ENCODE results near the gene AUTS2. TPM values are rescaled to one million over a fixed set of nuclear protein-coding genes. Genes with fewer than 3 reads are reported as not detected.
"Not testable (repeated sequence)": the region's sequence is repeated elsewhere in the genome, so short reads cannot be mapped to it uniquely, and the experiment has no call there.

The AUTS2 gene
- total RNA-seq, 1 donor from 2014 or later, result 125 TPM

GRCh38 chr7:70594170-70594569 lies 995.9 kb downstream of the AUTS2 start:
- no peak for DNase-seq (ENCODE audit: low spot score, unreplicated experiment)
- Mint-ChIP-seq H3K9me3 (ENCODE audit: low read depth) (no peaks in the 10 kb centered on the region), H3K4me1 (ENCODE audit: low read depth) (no peaks in the 10 kb centered on the region), H3K4me3 (ENCODE audit: low read depth) (no peak overlapping the region), H3K27me3 (peaks cover 61% of the 10 kb centered on the region), H3K27ac (no peak overlapping the region), H3K36me3 (ENCODE audit: insufficient read depth) (no peaks in the 10 kb centered on the region)
- TF ChIP-seq, protein P1, sequence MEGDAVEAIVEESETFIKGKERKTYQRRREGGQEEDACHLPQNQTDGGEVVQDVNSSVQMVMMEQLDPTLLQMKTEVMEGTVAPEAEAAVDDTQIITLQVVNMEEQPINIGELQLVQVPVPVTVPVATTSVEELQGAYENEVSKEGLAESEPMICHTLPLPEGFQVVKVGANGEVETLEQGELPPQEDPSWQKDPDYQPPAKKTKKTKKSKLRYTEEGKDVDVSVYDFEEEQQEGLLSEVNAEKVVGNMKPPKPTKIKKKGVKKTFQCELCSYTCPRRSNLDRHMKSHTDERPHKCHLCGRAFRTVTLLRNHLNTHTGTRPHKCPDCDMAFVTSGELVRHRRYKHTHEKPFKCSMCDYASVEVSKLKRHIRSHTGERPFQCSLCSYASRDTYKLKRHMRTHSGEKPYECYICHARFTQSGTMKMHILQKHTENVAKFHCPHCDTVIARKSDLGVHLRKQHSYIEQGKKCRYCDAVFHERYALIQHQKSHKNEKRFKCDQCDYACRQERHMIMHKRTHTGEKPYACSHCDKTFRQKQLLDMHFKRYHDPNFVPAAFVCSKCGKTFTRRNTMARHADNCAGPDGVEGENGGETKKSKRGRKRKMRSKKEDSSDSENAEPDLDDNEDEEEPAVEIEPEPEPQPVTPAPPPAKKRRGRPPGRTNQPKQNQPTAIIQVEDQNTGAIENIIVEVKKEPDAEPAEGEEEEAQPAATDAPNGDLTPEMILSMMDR (IDR thresholded peaks at IDR 0.05; ENCODE audit: unreplicated experiment), result no peak

DNA sequence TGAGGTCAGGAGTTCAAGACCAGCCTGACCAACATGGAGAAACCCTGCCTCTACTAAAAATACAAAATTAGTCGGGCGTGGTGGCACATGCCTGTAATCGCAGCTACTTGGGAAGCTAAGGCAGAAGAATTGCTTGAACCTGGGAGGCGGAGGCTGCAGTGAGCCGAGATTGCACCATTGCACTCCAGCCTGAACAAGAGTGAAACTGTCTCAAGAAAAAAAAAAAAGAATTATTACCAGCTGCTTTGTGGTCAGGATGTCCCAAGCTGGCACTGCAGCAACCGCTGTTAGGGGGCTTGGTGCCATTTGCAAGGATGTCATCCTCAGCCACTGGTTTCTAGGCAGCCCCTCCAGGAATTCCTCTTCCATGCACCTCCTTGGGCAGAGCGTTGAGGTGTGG lies 996.6 kb downstream of the AUTS2 start:
- not testable (repeated sequence) for DNase-seq (ENCODE audit: low spot score, unreplicated experiment); H3K9me3 Mint-ChIP-seq (ENCODE audit: low read depth); H3K4me3 Mint-ChIP-seq (ENCODE audit: low read depth); H3K4me1 Mint-ChIP-seq (ENCODE audit: low read depth); H3K27ac Mint-ChIP-seq; H3K36me3 Mint-ChIP-seq (ENCODE audit: insufficient read depth)
- peaks cover 62% of the 10 kb centered on the region for H3K27me3 Mint-ChIP-seq

- Mint-ChIP-seq H3K27ac (no peak overlapping the region), H3K4me1 (ENCODE audit: low read depth) (no peaks in the 10 kb centered on the region), H3K27me3 (peaks cover 62% of the 10 kb centered on the region), H3K36me3 (ENCODE audit: insufficient read depth) (peaks cover 3% of the 10 kb centered on the region), H3K9me3 (ENCODE audit: low read depth) (no peaks in the 10 kb centered on the region), H3K4me3 (ENCODE audit: low read depth) (peak overlapping the region; percentile 63)
- TF ChIP-seq, protein P1 (IDR thresholded peaks at IDR 0.05; ENCODE audit: unreplicated experiment), result no peak
- DNase-seq (ENCODE audit: low spot score, unreplicated experiment), result no peak
Observed at GRCh38 chr7:70595370-70595754, 997.1 kb downstream of the AUTS2 start.

- Mint-ChIP-seq H3K9me3 (ENCODE audit: low read depth) (peaks cover 5% of the 10 kb centered on the region), H3K4me1 (ENCODE audit: low read depth) (no peaks in the 10 kb centered on the region), H3K4me3 (ENCODE audit: low read depth) (peak overlapping the region; percentile 63), H3K27me3 (peaks cover 62% of the 10 kb centered on the region), H3K36me3 (ENCODE audit: insufficient read depth) (peaks cover 5% of the 10 kb centered on the region), H3K27ac (no peak overlapping the region)
- peak; percentile 21 for DNase-seq (ENCODE audit: low spot score, unreplicated experiment)
- TF ChIP-seq, protein P1 (IDR thresholded peaks at IDR 0.05; ENCODE audit: unreplicated experiment), result no peak
Observed at GRCh38 chr7:70595755-70596597, 997.7 kb downstream of the AUTS2 start.

GRCh38 chr7:70596598-70596913 lies 998.3 kb downstream of the AUTS2 start:
- Mint-ChIP-seq H3K27me3 (peaks cover 62% of the 10 kb centered on the region), H3K27ac (no peak overlapping the region), H3K4me1 (ENCODE audit: low read depth) (no peaks in the 10 kb centered on the region), H3K4me3 (ENCODE audit: low read depth) (peak overlapping the region; percentile 60), H3K9me3 (ENCODE audit: low read depth) (peaks cover 10% of the 10 kb centered on the region), H3K36me3 (ENCODE audit: insufficient read depth) (peaks cover 9% of the 10 kb centered on the region)
- TF ChIP-seq, protein P1 (IDR thresholded peaks at IDR 0.05; ENCODE audit: unreplicated experiment), result no peak
- no peak for DNase-seq (ENCODE audit: low spot score, unreplicated experiment)

DNA sequence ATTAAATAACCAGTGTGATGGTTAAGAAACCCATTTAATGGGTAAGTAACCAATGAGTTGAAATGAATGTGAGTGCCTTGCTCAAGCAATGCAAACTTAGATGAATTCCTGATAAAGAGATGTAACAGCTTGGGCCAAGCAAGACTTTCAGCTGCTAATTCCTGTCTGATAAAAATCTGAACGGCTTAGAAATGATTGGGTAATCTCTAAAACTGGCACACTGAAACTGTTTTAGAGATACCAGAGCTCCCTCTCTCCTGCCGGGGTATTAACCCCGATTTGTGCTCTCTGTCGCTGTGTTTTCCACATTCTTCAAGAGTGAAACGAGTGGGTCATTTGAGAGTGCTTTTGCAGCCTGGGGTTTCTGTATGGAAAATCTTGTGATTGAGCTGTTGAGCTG lies 998.8 kb downstream of the AUTS2 start:
- H3K4me1 Mint-ChIP-seq (ENCODE audit: low read depth), result no peaks in the 10 kb centered on the region
- H3K27ac Mint-ChIP-seq, result no peak overlapping the region
- peaks cover 9% of the 10 kb centered on the region for H3K36me3 Mint-ChIP-seq (ENCODE audit: insufficient read depth)
- no peak for DNase-seq (ENCODE audit: low spot score, unreplicated experiment)
- TF ChIP-seq, protein P1 (IDR thresholded peaks at IDR 0.05; ENCODE audit: unreplicated experiment), result no peak
- no peak overlapping the region for H3K4me3 Mint-ChIP-seq (ENCODE audit: low read depth)
- peaks cover 62% of the 10 kb centered on the region for H3K27me3 Mint-ChIP-seq
- peaks cover 10% of the 10 kb centered on the region for H3K9me3 Mint-ChIP-seq (ENCODE audit: low read depth)
